NCI-H1092 (cell line): ENCODE data around the gene TMEM9.
A peak's percentile ranks its signal among the peaks of the same experiment; 100 is the strongest.
"Not testable (repeated sequence)": the region's sequence is repeated elsewhere in the genome, so short reads cannot be mapped to it uniquely, and the experiment has no call there.

Experiments used
- DNase-seq: peaks from one replicate; lab custom pipeline; 2025; lab: John Stamatoyannopoulos, UW

The TMEM9 gene

GRCh38 chr1:201172999-201173610 lies 18.8 kb upstream of the TMEM9 start:
- DNase-seq: no peak

- DNase-seq: no peak
Measured at GRCh38 chr1:201172326-201172725, 18.1 kb upstream of the TMEM9 start.

GRCh38 chr1:201171063-201172036 lies 17.1 kb upstream of the TMEM9 start:
- DNase-seq: peak; percentile 80

GRCh38 chr1:201170533-201171062 lies 16.3 kb upstream of the TMEM9 start:
- DNase-seq: peak; percentile 91

GRCh38 chr1:201169971-201170532 lies 15.8 kb upstream of the TMEM9 start:
- no peak for DNase-seq

- DNase-seq: no peak
Measured at GRCh38 chr1:201169203-201169602, 14.9 kb upstream of the TMEM9 start.

- DNase-seq: peak; percentile 51
Measured at GRCh38 chr1:201167041-201167991, 13.0 kb upstream of the TMEM9 start.

GRCh38 chr1:201164645-201165044 lies 10.4 kb upstream of the TMEM9 start:
- no peak for DNase-seq

GRCh38 chr1:201163707-201164106 lies 9.4 kb upstream of the TMEM9 start:
- no peak for DNase-seq

GRCh38 chr1:201163036-201163435 lies 8.8 kb upstream of the TMEM9 start:
- DNase-seq: not testable (repeated sequence)

- no peak for DNase-seq
Measured at GRCh38 chr1:201157949-201158348, 3.7 kb upstream of the TMEM9 start.

- no peak for DNase-seq
Measured at GRCh38 chr1:201156819-201157218, 2.5 kb upstream of the TMEM9 start.

- DNase-seq: no peak
Measured at GRCh38 chr1:201156346-201156745, 2.1 kb upstream of the TMEM9 start.

- no peak for DNase-seq
Measured at GRCh38 chr1:201155354-201155753, 1.1 kb upstream of the TMEM9 start.

- DNase-seq: peak; percentile 66
Measured at GRCh38 chr1:201153474-201154388, 543 bp downstream of the TMEM9 start.

- no peak for DNase-seq
Measured at GRCh38 chr1:201149400-201149799, 4.9 kb downstream of the TMEM9 start.

- no peak for DNase-seq
Measured at GRCh38 chr1:201147396-201148015, 6.8 kb downstream of the TMEM9 start.

GRCh38 chr1:201146626-201147390 lies 7.5 kb downstream of the TMEM9 start:
- no peak for DNase-seq

- no peak for DNase-seq
Measured at GRCh38 chr1:201145816-201146215, 8.5 kb downstream of the TMEM9 start.
